TTC549 (cell line): ENCODE results near the gene TLCD4.
"Not testable (repeated sequence)": the region's sequence is repeated elsewhere in the genome, so short reads cannot be mapped to it uniquely, and the experiment has no call there.

Experiments
- FAIRE-seq: peaks from 2 replicates; lab custom pipeline; 2012; peaks lifted over from hg19 to GRCh38; lab: Jason Lieb, UNC

Gene TLCD4

DNA sequence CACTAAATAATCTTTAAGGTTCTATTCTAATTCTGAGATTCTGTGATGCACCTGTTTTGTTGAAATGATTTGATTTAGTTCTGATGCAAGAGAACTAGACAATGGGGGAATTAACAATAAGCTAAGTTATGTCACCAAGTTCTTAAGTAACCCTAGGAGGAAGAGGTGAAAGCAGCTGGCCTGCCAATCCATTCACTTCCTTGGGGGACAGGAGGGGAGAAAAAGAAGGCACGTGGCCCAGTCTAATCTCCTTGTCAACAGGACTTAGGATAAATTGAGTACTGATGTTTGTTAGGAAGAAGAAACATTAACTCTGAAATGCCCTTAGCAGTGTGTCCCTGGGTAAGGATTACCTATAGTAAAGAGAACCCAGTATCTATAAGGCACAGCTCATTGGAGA lies 36.9 kb downstream of the TLCD4 start:
- FAIRE-seq = no peak

DNA sequence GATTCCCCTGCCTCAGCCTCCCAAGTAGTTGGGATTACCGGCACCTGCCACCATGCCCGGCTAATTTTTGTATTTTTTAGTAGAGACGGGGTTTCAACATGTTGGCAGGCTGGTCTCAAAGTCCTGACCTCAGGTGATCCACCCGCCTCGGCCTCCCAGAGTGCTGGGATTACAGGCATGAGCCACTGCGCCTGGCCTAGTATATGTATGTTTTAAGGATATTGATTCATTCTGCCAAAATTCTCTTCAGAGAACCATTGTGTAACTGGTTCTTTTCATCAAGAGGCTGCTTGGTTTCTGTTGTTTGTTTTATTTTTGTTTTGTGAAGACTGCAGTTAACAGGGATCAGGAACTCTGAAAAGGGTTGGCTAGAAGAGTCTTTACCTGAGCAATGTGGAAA lies 48.4 kb downstream of the TLCD4 start:
- FAIRE-seq = not testable (repeated sequence)
